Renal cortical epithelial cell (primary cell): ENCODE results near the gene SERPINB7. TPM values are rescaled to one million over a fixed set of nuclear protein-coding genes. Genes with fewer than 3 reads are reported as not detected.
"Not testable (repeated sequence)": the region's sequence is repeated elsewhere in the genome, so short reads cannot be mapped to it uniquely, and the experiment has no call there.

Experiments used
- DNase-seq: peaks from one replicate; pipeline ENCODE4 v3.0.0-alpha.2; 2011; ENCODE audit warnings: low read depth
- total RNA-seq: library from RNA; depleted of rRNA; stranded (reverse); fragments of >200 nt; gene quantifications from 2 replicates; pipeline ENCODE4 v1.2.3, GENCODE V29; 2014

SERPINB7 gene
- total RNA-seq: 0.25 and 28.0 TPM in 2 replicates

GRCh38 chr18:63775166-63775730 is at the start of gene SERPINB7:
TSS of gene SERPINB7 (plus strand) at chr18:63775418. CDS start at chr18:63782373, 6,955 bp downstream.
- DNase-seq: peak; percentile 96

- DNase-seq: peak; percentile 42
Measured at GRCh38 chr18:63725682-63726480, 49.3 kb upstream of the SERPINB7 start.

- peak; percentile 80 for DNase-seq
Measured at GRCh38 chr18:63730773-63731172, 44.4 kb upstream of the SERPINB7 start.

GRCh38 chr18:63731215-63731614 is 44.0 kb upstream of the SERPINB7 start:
- DNase-seq: no peak

DNA sequence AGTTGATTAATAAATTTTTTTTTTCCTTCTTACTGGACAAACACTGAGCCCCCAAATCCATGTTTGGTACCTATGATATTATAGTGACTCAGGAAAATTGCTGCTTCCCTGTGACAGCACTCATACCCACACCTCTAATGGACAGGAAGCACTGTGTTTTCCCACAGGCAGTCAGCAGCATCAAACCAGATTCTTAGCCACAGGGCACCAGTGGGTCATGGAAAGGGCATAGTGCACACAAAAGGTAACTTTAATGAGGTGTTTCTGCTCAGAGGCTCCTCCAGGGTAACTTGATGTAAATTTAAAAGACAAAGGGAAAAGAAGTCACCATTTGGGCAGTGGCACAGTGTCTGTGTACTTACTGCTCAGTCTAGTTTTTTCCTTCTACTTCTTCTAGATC is 38.3 kb upstream of the SERPINB7 start:
- DNase-seq: peak; percentile 88

DNA sequence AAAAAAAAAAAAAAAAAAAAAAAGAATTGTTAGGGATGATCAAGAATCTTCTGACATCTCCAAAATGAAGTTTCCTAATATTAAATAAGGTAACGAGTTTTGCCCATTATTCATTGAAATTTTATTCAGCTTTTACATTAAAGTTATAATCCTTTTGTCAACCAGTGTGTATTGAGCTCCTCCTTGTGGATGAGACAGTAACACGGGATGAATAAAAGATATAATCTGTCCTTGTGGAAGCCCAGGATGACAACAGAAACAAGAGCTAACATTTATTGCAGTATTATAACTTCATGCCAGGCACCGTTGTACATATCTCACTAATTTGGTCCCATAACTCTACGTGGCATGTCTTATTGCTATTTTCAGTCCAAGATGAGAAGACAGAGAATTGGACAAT is 33.4 kb upstream of the SERPINB7 start:
- peak; percentile 55 for DNase-seq

GRCh38 chr18:63747006-63747405 is 28.2 kb upstream of the SERPINB7 start:
- DNase-seq: peak; percentile 78

- DNase-seq: no peak
Measured at GRCh38 chr18:63749489-63749888, 25.7 kb upstream of the SERPINB7 start.

DNA sequence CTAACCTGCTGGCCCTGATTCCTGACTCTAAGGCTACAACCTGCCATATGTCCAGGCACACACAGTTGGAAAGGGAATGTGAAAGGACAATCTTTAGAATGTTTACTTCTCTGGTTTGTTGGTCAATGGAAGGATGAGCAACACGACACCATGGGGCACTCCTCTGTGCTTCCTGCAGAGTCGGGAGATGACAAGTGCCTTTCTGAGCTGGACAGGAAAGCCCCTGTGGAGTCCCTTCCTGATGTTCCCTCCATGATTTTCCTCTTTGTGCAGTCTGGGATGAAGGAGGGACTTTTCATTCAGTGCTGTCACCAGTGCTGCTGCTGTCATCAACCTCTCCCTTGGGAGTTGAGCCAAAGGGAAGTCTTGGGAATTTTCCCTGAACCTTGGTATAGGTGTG is 22.6 kb upstream of the SERPINB7 start:
- no peak for DNase-seq

DNA sequence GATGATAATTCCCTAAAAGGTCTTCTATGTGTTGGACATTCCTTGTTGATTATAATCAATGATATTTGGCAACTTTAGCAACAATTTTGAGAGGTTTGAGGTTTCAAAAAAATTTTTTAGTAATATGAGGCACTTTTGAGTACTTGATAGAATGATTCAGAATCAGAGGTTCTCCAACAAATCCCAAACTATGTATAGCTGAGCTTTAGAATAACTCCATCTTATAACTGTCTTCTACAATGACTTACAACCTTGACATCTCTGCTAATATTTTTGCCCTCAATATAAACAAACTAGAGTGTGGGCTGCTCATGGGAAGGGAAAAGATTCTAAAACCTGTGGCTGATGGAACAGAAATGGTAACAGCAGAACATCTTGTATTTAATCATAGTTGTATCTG is 21.5 kb upstream of the SERPINB7 start:
- no peak for DNase-seq

GRCh38 chr18:63757541-63757940 is 17.7 kb upstream of the SERPINB7 start:
- DNase-seq: no peak

DNA sequence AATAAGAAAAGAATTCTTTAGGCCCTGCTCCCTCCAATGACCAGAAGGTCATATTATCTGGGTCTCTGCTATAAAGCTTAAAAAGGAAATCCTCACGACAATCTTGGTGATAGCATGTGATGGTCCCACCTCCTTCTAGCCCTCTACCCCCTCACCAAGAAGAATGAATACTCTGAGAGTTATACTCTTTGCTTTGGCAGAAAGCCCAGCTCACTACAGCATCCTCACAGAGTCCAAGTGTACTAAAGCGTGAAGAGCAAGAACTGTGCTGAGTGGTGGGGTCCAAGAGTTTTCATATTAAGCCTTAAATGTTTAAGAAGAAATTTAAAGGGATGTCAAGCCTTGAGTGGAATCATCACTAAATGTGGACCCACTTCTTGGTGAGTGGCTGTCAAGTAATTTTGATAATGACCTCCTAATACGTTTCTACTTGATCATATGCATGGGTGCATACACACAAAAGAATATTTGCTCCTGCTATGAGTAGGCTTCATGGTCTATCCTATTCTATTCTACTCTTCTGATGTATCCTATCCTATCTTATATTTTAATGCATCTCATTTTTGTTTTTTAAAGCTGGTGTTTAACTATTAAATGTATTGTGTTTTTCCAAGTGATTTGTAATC is 16.5 kb upstream of the SERPINB7 start:
- DNase-seq: peak; percentile 84

GRCh38 chr18:63759786-63760185 is 15.4 kb upstream of the SERPINB7 start:
- not testable (repeated sequence) for DNase-seq

DNA sequence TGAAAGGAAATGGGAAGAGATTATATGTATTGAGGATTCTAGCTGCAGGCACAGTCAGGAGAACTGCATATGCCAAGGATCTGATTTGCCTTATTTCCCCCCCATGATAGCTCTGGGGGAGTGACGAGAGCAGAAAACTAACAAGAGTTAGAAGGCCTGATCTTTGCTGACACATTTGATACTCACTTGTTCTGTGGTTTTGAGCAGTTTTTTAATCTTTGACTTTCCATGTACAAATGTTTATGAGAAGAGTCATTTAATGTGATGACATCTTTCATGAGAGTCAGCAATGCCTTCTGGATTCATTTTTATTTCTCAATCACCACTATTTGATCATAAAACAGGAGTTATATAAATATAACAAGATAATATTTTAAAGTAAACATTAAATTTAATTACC is 12.7 kb upstream of the SERPINB7 start:
- peak; percentile 68 for DNase-seq

DNA sequence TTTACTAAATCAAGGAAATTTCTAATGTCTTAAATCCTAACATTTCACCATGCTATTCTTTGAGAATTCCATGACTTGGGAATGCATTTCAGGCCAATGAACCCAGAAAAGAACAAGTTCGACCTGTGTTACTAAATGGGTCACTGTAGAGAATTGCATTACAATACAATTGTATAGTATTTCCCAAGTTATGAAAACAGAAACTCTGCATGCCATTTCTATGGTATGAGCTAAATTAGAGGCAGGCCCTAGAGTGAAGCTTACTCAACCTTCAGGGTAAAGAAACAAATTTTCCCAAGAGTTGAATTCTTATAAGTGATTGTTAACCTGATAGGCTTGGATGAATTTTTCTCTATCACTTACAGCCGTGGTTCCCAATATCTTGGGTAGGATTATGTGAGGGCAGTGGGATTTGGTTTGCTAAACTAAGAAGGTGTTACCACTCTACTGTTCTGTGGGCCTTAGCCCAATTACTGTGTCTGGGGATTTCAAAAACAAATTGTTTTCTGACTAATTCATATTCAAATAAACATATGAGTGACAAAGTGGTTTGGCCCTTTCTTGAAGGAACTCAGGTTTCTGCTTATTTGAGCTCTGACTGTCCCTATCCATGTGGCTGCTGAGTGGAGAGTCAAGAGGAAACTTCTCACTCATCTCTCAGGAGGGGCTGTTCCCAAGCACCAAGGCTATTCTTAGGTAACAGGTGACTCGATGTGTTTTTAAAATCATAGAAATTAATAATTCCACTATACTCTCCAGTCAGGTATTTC is 11.2 kb upstream of the SERPINB7 start:
- DNase-seq: no peak

DNA sequence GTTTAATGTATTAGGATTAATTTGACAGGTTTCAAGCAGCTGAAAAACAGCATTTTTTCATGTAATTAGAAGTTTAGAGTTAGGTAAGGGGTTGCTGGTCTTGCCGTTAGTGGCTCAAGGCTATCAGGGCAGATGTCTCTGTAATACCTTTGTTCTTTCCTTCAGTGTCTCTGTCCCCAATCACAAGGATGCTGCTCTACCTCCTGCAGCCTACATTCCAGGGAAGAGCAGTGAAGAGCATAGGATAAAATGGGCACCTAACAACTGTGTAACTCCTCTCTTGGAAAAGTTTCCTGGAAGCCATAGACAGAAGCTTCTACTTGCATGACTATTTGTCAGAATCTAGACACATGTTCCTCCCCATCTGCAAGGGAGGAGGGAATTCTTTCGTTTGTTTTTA is 9.4 kb upstream of the SERPINB7 start:
- no peak for DNase-seq

- peak; percentile 87 for DNase-seq
Measured at GRCh38 chr18:63773551-63773950, 1.7 kb upstream of the SERPINB7 start.

- no peak for DNase-seq
Measured at GRCh38 chr18:63774511-63774910, 707 bp upstream of the SERPINB7 start.

- no peak for DNase-seq
Measured at GRCh38 chr18:63779386-63779785, 4.2 kb downstream of the SERPINB7 start.

- DNase-seq: no peak
Measured at GRCh38 chr18:63783394-63783793, 8.2 kb downstream of the SERPINB7 start.

GRCh38 chr18:63784787-63785452 is 9.7 kb downstream of the SERPINB7 start:
- DNase-seq: no peak

GRCh38 chr18:63787673-63788072 is 12.5 kb downstream of the SERPINB7 start:
- DNase-seq: no peak
